ENCODE measurements around the gene PCP4L1.

- TF ChIP-seq CTCF (IDR thresholded peaks at IDR 0.05) (no peak), POLR2A (IDR thresholded peaks at IDR 0.05) (no peak)
Measured at GRCh38 chr1:161244888-161245287, 13.7 kb upstream of the PCP4L1 start.

All from adrenal gland (tissue), 5 donors.